HEK293T (cell line): ENCODE measurements around the gene HACD2.
A peak's percentile ranks its signal among the peaks of the same experiment; 100 is the strongest.

ENCODE experiments used
- CTCF ChIA-PET: fragments of 350-600 bp; formaldehyde crosslinking; extraction: SDS; loops from one replicate; lab custom pipeline; 2021; ENCODE audit warnings: antibody characterized with exemption, inconsistent platforms; lab: Yijun Ruan, JAX
- POLR2A ChIA-PET: fragments of 350-600 bp; formaldehyde crosslinking; extraction: SDS; loops from one replicate; lab custom pipeline; 2020; ENCODE audit warnings: antibody characterized with exemption, inconsistent platforms; lab: Yijun Ruan, JAX
- DNase-seq: peaks from one replicate; pipeline ENCODE4 v3.0.0; 2012; ENCODE audit warnings: mixed read lengths; ENCODE audit errors: extremely low spot score
- ARNT ChIP-seq: fragments of 450-650 bp; IDR thresholded peaks from 2 replicates; pipeline ENCODE4 v1.6.1; 2017; ENCODE audit warnings: mild to moderate bottlenecking
- BHLHE40 ChIP-seq: fragments of 450-650 bp; IDR thresholded peaks from 2 replicates; pipeline ENCODE4 v1.6.1; 2016; ENCODE audit warnings: mild to moderate bottlenecking, moderate library complexity, borderline replicate concordance
- CTBP1 ChIP-seq: fragments of 450-650 bp; IDR thresholded peaks from 2 replicates; pipeline ENCODE4 v1.6.1; 2016; ENCODE audit warnings: borderline replicate concordance
- ELF4 ChIP-seq: fragments of 450-650 bp; IDR thresholded peaks from 2 replicates; pipeline ENCODE4 v1.6.1; 2017; ENCODE audit warnings: antibody characterized with exemption
- FOXA1 ChIP-seq: fragments of 450-650 bp; IDR thresholded peaks from 2 replicates; pipeline ENCODE4 v1.6.1; 2016; ENCODE audit warnings: mild to moderate bottlenecking
- FOXK2 ChIP-seq: fragments of 450-650 bp; IDR thresholded peaks from 2 replicates; pipeline ENCODE4 v1.6.1; 2016; ENCODE audit warnings: mild to moderate bottlenecking
- FOXM1 ChIP-seq: fragments of 450-650 bp; IDR thresholded peaks from 2 replicates; pipeline ENCODE4 v1.6.1; 2017; ENCODE audit warnings: mild to moderate bottlenecking, borderline replicate concordance
- HDGF ChIP-seq: fragments of 450-650 bp; IDR thresholded peaks from 2 replicates; pipeline ENCODE4 v1.6.1; 2017; ENCODE audit warnings: antibody characterized with exemption, borderline replicate concordance
- L3MBTL2 ChIP-seq: fragments of 450-650 bp; conservative IDR thresholded peaks from 2 replicates; pipeline ENCODE4 v1.6.1; 2016; ENCODE audit warnings: mild to moderate bottlenecking
- LEF1 ChIP-seq: fragments of 450-650 bp; IDR thresholded peaks from 2 replicates; pipeline ENCODE4 v1.6.1; 2017; ENCODE audit warnings: mild to moderate bottlenecking, borderline replicate concordance
- NFRKB ChIP-seq: fragments of 450-650 bp; IDR thresholded peaks from 2 replicates; pipeline ENCODE4 v1.6.1; 2016; ENCODE audit warnings: mild to moderate bottlenecking, moderate library complexity
- SP1 ChIP-seq: fragments of 450-650 bp; IDR thresholded peaks from 2 replicates; pipeline ENCODE4 v1.6.1; 2017
- SUZ12 ChIP-seq: fragments of 450-650 bp; IDR thresholded peaks from 2 replicates; pipeline ENCODE4 v1.6.1; 2016; ENCODE audit warnings: mild to moderate bottlenecking
- TARDBP ChIP-seq: fragments of 450-650 bp; IDR thresholded peaks from 2 replicates; pipeline ENCODE4 v1.6.1; 2016
- ZNF384 ChIP-seq: fragments of 450-650 bp; IDR thresholded peaks from 2 replicates; pipeline ENCODE4 v1.6.1; 2016
- TF ChIP-seq, protein P1 (sequence below): fragments of 450-650 bp; IDR thresholded peaks from 2 replicates; pipeline ENCODE4 v1.6.1; 2016

The HACD2 gene

GRCh38 chr3:123587401-123587800, 2.5 kb upstream of the HACD2 start:
- POLR2A ChIA-PET, result no interaction called here
- CTCF ChIA-PET, result no interaction called here
- no peak for DNase-seq
- no peak for TF ChIP-seq BHLHE40
- TF ChIP-seq FOXA1, result no peak
- no peak for TF ChIP-seq ARNT
- no peak for TF ChIP-seq L3MBTL2
- TF ChIP-seq NFRKB, result no peak
- TF ChIP-seq LEF1, result no peak
- TF ChIP-seq, protein P1, sequence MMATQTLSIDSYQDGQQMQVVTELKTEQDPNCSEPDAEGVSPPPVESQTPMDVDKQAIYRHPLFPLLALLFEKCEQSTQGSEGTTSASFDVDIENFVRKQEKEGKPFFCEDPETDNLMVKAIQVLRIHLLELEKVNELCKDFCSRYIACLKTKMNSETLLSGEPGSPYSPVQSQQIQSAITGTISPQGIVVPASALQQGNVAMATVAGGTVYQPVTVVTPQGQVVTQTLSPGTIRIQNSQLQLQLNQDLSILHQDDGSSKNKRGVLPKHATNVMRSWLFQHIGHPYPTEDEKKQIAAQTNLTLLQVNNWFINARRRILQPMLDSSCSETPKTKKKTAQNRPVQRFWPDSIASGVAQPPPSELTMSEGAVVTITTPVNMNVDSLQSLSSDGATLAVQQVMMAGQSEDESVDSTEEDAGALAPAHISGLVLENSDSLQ, result no peak
- TF ChIP-seq SUZ12, result no peak
- TF ChIP-seq SP1, result no peak
- TF ChIP-seq HDGF, result no peak
- TF ChIP-seq FOXK2, result no peak
- no peak for TF ChIP-seq FOXM1
- no peak for TF ChIP-seq TARDBP
- TF ChIP-seq CTBP1, result no peak
- no peak for TF ChIP-seq ZNF384
- no peak for TF ChIP-seq ELF4

DNA sequence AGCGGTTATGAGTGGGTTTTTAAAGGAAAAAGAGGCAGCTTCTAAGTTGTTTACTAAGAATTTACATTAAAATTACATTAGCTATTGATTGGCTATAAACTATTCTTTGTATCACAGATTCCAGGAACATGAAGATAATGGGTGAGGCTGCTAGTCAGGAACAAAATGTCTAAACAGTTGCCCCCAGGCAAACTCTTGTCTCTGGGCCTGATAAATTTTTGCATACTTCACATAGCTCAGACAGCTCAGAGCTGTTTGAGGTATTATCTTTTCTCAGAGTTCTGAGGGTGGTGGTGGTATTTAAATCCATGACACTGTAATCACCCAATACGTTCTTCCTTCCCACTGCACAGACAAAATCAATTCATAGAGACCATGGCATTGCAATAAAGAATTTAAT, 2.1 kb upstream of the HACD2 start:
- TF ChIP-seq ARNT, result no peak
- no peak for TF ChIP-seq LEF1
- no peak for TF ChIP-seq ELF4
- no peak for TF ChIP-seq TARDBP
- CTCF ChIA-PET, result no interaction called here
- no peak for DNase-seq
- POLR2A ChIA-PET, result no interaction called here

- no peak; the same call in 1 of the 2 replicates for TF ChIP-seq ELF4
- TF ChIP-seq FOXA1, result no peak
- TF ChIP-seq HDGF, result no peak
- TF ChIP-seq, protein P1, result no peak
- TF ChIP-seq NFRKB, result no peak
- no peak for TF ChIP-seq FOXK2
- TF ChIP-seq CTBP1, result no peak
- CTCF ChIA-PET, result no interaction called here
- DNase-seq, result peak; percentile 44
- POLR2A ChIA-PET, result interaction anchor here (0.6 to 2.0 kb wide), 11 partner anchors 9 to 1203 kb away, joined by 3 to 11 read pairs (median 4); partner anchors contain the start of genes ADCY5 and MIX23
Observed at GRCh38 chr3:123586131-123586530, 1.3 kb upstream of the HACD2 start.

GRCh38 chr3:123584284-123584987, 417 bp downstream of the HACD2 start:
- ChIA-PET CTCF (no interaction called here), POLR2A (interaction anchor here (2.0 kb wide), 1 partner anchor 11 kb away, joined by 11 read pairs; no protein-coding TSS in a partner anchor)
- DNase-seq, result peak; percentile 45
- no peak for TF ChIP-seq FOXK2
- no peak for TF ChIP-seq SUZ12
- no peak for TF ChIP-seq ZNF384
- no peak for TF ChIP-seq HDGF
- TF ChIP-seq NFRKB, result no peak
- TF ChIP-seq SP1, result no peak
- no peak for TF ChIP-seq FOXA1
- TF ChIP-seq, protein P1, result no peak
- TF ChIP-seq ELF4, result no peak
- no peak for TF ChIP-seq L3MBTL2
- no peak for TF ChIP-seq LEF1
- no peak for TF ChIP-seq TARDBP
- TF ChIP-seq CTBP1, result no peak
- no peak for TF ChIP-seq BHLHE40
- TF ChIP-seq FOXM1, result no peak
- TF ChIP-seq ARNT, result no peak

GRCh38 chr3:123583561-123583960, 1.3 kb downstream of the HACD2 start:
- POLR2A ChIA-PET, result no interaction called here
- no peak for TF ChIP-seq FOXM1
- no peak for TF ChIP-seq NFRKB
- TF ChIP-seq FOXA1, result no peak
- no peak for TF ChIP-seq BHLHE40
- no peak for TF ChIP-seq LEF1
- TF ChIP-seq CTBP1, result no peak
- TF ChIP-seq ARNT, result no peak
- TF ChIP-seq TARDBP, result no peak
- no peak for TF ChIP-seq FOXK2
- TF ChIP-seq, protein P1, result no peak
- no peak for TF ChIP-seq L3MBTL2
- TF ChIP-seq HDGF, result no peak
- CTCF ChIA-PET, result no interaction called here
- DNase-seq, result no peak

DNA sequence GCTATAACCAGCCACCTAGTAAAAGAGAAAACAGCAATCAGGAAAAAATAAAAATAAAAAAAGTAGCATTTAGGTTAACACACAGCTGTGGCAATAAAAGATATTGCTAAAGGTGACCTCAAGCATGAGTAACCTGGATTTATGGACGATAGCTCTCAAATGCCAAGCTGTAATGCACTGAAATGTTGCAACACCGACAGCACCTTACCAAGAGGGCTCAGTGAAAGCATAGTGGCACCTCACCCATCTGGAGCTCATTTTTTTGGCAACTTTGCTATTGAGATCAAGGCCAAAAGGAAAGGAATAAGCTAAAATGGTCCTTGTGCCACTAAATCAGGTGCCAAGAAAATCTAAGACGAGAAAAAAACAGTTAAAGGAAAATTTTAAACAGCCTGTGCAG, 2.5 kb downstream of the HACD2 start:
- TF ChIP-seq ARNT (no peak), HDGF (no peak), SP1 (no peak), ZNF384 (no peak), FOXK2 (no peak), FOXA1 (no peak), TARDBP (no peak), BHLHE40 (no peak), SUZ12 (no peak), FOXM1 (no peak), NFRKB (no peak), ELF4 (no peak), L3MBTL2 (no peak), LEF1 (no peak), CTBP1 (no peak)
- TF ChIP-seq, protein P1, result no peak
- POLR2A ChIA-PET, result no interaction called here
- DNase-seq, result no peak
- CTCF ChIA-PET, result interaction anchor here (0.7 kb wide), 1 partner anchor 38 kb away, joined by 3 read pairs; no protein-coding TSS in a partner anchor
